ENCODE data around the gene PI4KA. TPM values are rescaled to one million over a fixed set of nuclear protein-coding genes. Genes with fewer than 3 reads are reported as not detected.

Gene PI4KA
- total and polyA plus RNA-seq, 2 of the 13 experiments (the other 11 are each of a cell fraction or from before 2014, with no cell fraction given): 27.4 to 56.4 TPM

GRCh38 chr22:20721409-20722218, 137.0 kb downstream of the PI4KA start:
- H3K79me2 ChIP-seq (ENCODE audit: insufficient read depth, low read length): no peaks in the 10 kb centered on the region
- no peak for DNase-seq (ENCODE audit: low spot score)
- WGBS (ENCODE audit: low lambda C conversion rate): 90% methylated on average over 10 of the region's 13 CpGs
- H3K4me2 ChIP-seq (ENCODE audit: low read depth, low read length): no peak overlapping the region
- 0 out of 5 replicates have a peak, but pooled peaks cover 2 to 3% of the 10 kb centered on the region in 2 experiments for H3K36me3 ChIP-seq (replicated peaks in 1 of 2; ENCODE audit: control insufficient read depth in 1 of 2, insufficient read depth in 2 of 2, low read length in 2 of 2)
- no peak for ATAC-seq
- H4K20me1 ChIP-seq (ENCODE audit: insufficient read depth, low read length): no peaks in the 10 kb centered on the region
- ChIA-PET CTCF (ENCODE audit: low intra/inter-chr PET ratio, low total read pairs) (no interaction called here), POLR2A (no interaction called here)
- no peak overlapping the region for H2AFZ ChIP-seq (ENCODE audit: low read length)
- H3K27me3 ChIP-seq (ENCODE audit: control insufficient read depth in 1 of 2, insufficient read depth in 2 of 2, low read length in 2 of 2): no peaks in the 10 kb centered on the region
- no peak overlapping the region for H3K9ac ChIP-seq (ENCODE audit: insufficient read depth, low read depth, low read length)
- H3K27ac ChIP-seq (ENCODE audit: extremely low read length, insufficient read depth, low read length): no peak overlapping the region
- no peak for FAIRE-seq
- peaks cover 7% of the 10 kb centered on the region for H3K4me1 ChIP-seq (ENCODE audit: insufficient read depth, low read length)
- in situ Hi-C loops (cut with HindIII; ENCODE audit: extremely low pct_ligation_motif_present, low pct_unique_long_range_greater_than_20kb) (no loop called here), intact Hi-C loops (cut with micrococcal nuclease; ENCODE audit: unreplicated experiment) (no loop called here)
- H3K4me3 ChIP-seq (replicated peaks in 1 of 3; ENCODE audit: insufficient read depth in 1 of 3, low read depth in 2 of 3, low read length in 3 of 3): no peak overlapping the region
- no peaks in the 10 kb centered on the region for H3K9me3 ChIP-seq (ENCODE audit: low read length)
- no TSS peak for BruUV-seq (replicated peaks)
- no peak for TF ChIP-seq CEBPZ (IDR thresholded peaks at IDR 0.05; ENCODE audit: low read length)
- TF ChIP-seq HNRNPUL1 (IDR thresholded peaks at IDR 0.05; ENCODE audit: low read depth, low read length): no peak
- no peak for TF ChIP-seq MYC (CRISPR knock-in tag; IDR thresholded peaks at IDR 0.05; ENCODE audit: borderline replicate concordance)
- no peak for TF ChIP-seq ZNF850 (CRISPR knock-in tag; conservative IDR thresholded peaks at IDR 0.05)
- no peak for TF ChIP-seq HNRNPL (IDR thresholded peaks at IDR 0.05; ENCODE audit: low read depth, low read length)
- TF ChIP-seq ZNF24 (IDR thresholded peaks at IDR 0.05): no peak
- TF ChIP-seq CENPT (CRISPR knock-in tag; IDR thresholded peaks at IDR 0.05; ENCODE audit: low read depth): no peak
- TF ChIP-seq SETDB1 (CRISPR knock-in tag; IDR thresholded peaks at IDR 0.05; ENCODE audit: borderline replicate concordance): no peak
- TF ChIP-seq SRSF9 (IDR thresholded peaks at IDR 0.05; ENCODE audit: borderline replicate concordance, insufficient read depth, low read depth, low read length, poor library complexity, severe bottlenecking): no peak
- TF ChIP-seq EP300 (IDR thresholded peaks at IDR 0.05; ENCODE audit: low read depth in 2 of 2, low read length in 2 of 2): no peak
- no peak for TF ChIP-seq EP300 (CRISPR knock-in tag; IDR thresholded peaks at IDR 0.05; ENCODE audit: borderline replicate concordance)
- TF ChIP-seq ZNF33B (CRISPR knock-in tag; IDR thresholded peaks at IDR 0.05): no peak
- no peak for TF ChIP-seq ZBTB49 (CRISPR knock-in tag; IDR thresholded peaks at IDR 0.05; ENCODE audit: borderline replicate concordance)
- no peak for TF ChIP-seq ZNF597 (CRISPR knock-in tag; IDR thresholded peaks at IDR 0.05)
- no peak for TF ChIP-seq ZNF276 (CRISPR knock-in tag; IDR thresholded peaks at IDR 0.05; ENCODE audit: low read depth)

All from HepG2 (cell line).